Brain pericyte (primary cell): ENCODE data around the gene CLMN.

Source experiments
- DNase-seq: peaks from one replicate; pipeline ENCODE4 v3.0.0-alpha.2; 2012; ENCODE audit warnings: low read depth, low spot score

CLMN gene

GRCh38 chr14:95321693-95322455 is 2.2 kb upstream of the CLMN start:
- no peak for DNase-seq

GRCh38 chr14:95320955-95321600 is 1.4 kb upstream of the CLMN start:
- DNase-seq = no peak

GRCh38 chr14:95320078-95320895 is 579 bp upstream of the CLMN start:
- no peak for DNase-seq

- no peak for DNase-seq
Measured at GRCh38 chr14:95318399-95319311, 1.1 kb downstream of the CLMN start.

GRCh38 chr14:95317817-95318343 is 1.8 kb downstream of the CLMN start:
- DNase-seq = no peak

GRCh38 chr14:95316821-95317220 is 2.9 kb downstream of the CLMN start:
- no peak for DNase-seq

- no peak for DNase-seq
Measured at GRCh38 chr14:95315579-95315978, 4.1 kb downstream of the CLMN start.

- no peak for DNase-seq
Measured at GRCh38 chr14:95315156-95315555, 4.6 kb downstream of the CLMN start.

- no peak for DNase-seq
Measured at GRCh38 chr14:95314609-95315008, 5.1 kb downstream of the CLMN start.

GRCh38 chr14:95313707-95314106 is 6.0 kb downstream of the CLMN start:
- DNase-seq = no peak

GRCh38 chr14:95313190-95313589 is 6.5 kb downstream of the CLMN start:
- no peak for DNase-seq

GRCh38 chr14:95312311-95312710 is 7.4 kb downstream of the CLMN start:
- DNase-seq = no peak

- DNase-seq = no peak
Measured at GRCh38 chr14:95311752-95312151, 8.0 kb downstream of the CLMN start.

GRCh38 chr14:95310635-95311380 is 8.9 kb downstream of the CLMN start:
- no peak for DNase-seq

- no peak for DNase-seq
Measured at GRCh38 chr14:95309261-95310051, 10.3 kb downstream of the CLMN start.

- no peak for DNase-seq
Measured at GRCh38 chr14:95308073-95308472, 11.6 kb downstream of the CLMN start.

GRCh38 chr14:95307402-95308041 is 12.2 kb downstream of the CLMN start:
- no peak for DNase-seq

- no peak for DNase-seq
Measured at GRCh38 chr14:95305940-95306339, 13.8 kb downstream of the CLMN start.

GRCh38 chr14:95305145-95305544 is 14.6 kb downstream of the CLMN start:
- no peak for DNase-seq
